Osteoblast (primary cell): ENCODE data around the gene WDR47. TPM values are rescaled to one million over a fixed set of nuclear protein-coding genes. Genes with fewer than 3 reads are reported as not detected.
"Not testable (repeated sequence)": the region's sequence is repeated elsewhere in the genome, so short reads cannot be mapped to it uniquely, and the experiment has no call there.

Experiments
- DNase-seq: peaks from one replicate; pipeline ENCODE4 v3.0.0; 2011; ENCODE audit warnings: low spot score, mixed read lengths; ENCODE audit not compliant: insufficient read length; ENCODE audit errors: missing footprints
- H2AFZ ChIP-seq: 2 replicates; pipeline ENCODE4 v1.6.0; 2011; ENCODE audit warnings: mild to moderate bottlenecking, low read length
- H3K27ac ChIP-seq: 2 replicates; pipeline ENCODE4 v1.5.1; 2011; ENCODE audit warnings: mild to moderate bottlenecking, low read depth, low read length, moderate library complexity
- H3K27me3 ChIP-seq: 2 replicates; pipeline ENCODE4 v1.6.0; 2012; ENCODE audit warnings: mild to moderate bottlenecking, control low read depth, inconsistent platforms, low read length, moderate library complexity; ENCODE audit not compliant: insufficient read depth
- H3K36me3 ChIP-seq: 2 replicates; pipeline ENCODE4 v1.5.1; 2011; ENCODE audit warnings: mild to moderate bottlenecking, low read length, control low read depth, moderate library complexity; ENCODE audit not compliant: insufficient read depth
- H3K4me1 ChIP-seq: 2 replicates; pipeline ENCODE4 v1.5.1; 2011; ENCODE audit warnings: mild to moderate bottlenecking, low read length, control low read depth, moderate library complexity; ENCODE audit not compliant: insufficient read depth
- H3K4me2 ChIP-seq: 2 replicates; pipeline ENCODE4 v1.6.0; 2011; ENCODE audit warnings: mild to moderate bottlenecking, low read length; ENCODE audit not compliant: insufficient read depth
- H3K4me3 ChIP-seq: fragments of 200-600 bp; sonication (generic); 3 replicates; pipeline ENCODE4 v1.5.1; 2012; ENCODE audit warnings: mild to moderate bottlenecking, low read length, inconsistent platforms; ENCODE audit not compliant: insufficient read depth
- H3K79me2 ChIP-seq: 2 replicates; pipeline ENCODE4 v1.6.0; 2012; ENCODE audit warnings: mild to moderate bottlenecking, low read length, control low read depth, inconsistent platforms; ENCODE audit not compliant: insufficient read depth
- H3K9me3 ChIP-seq: 2 replicates; pipeline ENCODE4 v1.5.1; 2011; ENCODE audit warnings: low read depth, low read length, control low read depth
- H4K20me1 ChIP-seq: 2 replicates; pipeline ENCODE4 v1.6.0; 2012; ENCODE audit warnings: mild to moderate bottlenecking, low read length, control low read depth; ENCODE audit not compliant: insufficient read depth
- CTCF ChIP-seq: IDR thresholded peaks from 2 replicates; pipeline ENCODE4 v1.5.1; 2011; ENCODE audit warnings: mild to moderate bottlenecking, low read depth, low read length, moderate library complexity; ENCODE audit errors: extremely low read depth
- total RNA-seq: library from RNA; depleted of rRNA; stranded (reverse); fragments of >200 nt; gene quantifications from 2 replicates; pipeline ENCODE4 v1.2.3, GENCODE V29; 2012

Gene WDR47
- total RNA-seq, 1 donor = 20.6 TPM

- H4K20me1 ChIP-seq = peaks cover 3% of the 10 kb centered on the region
- no peak overlapping the region for H3K4me2 ChIP-seq
- TF ChIP-seq CTCF = peak; percentile 36
- H3K4me3 ChIP-seq = no peak overlapping the region
- no peaks in the 10 kb centered on the region for H3K27me3 ChIP-seq
- H3K9me3 ChIP-seq = no peaks in the 10 kb centered on the region
- no peak overlapping the region for H3K27ac ChIP-seq
- no peaks in the 10 kb centered on the region for H3K4me1 ChIP-seq
- H2AFZ ChIP-seq = no peak overlapping the region
- peaks cover 40% of the 10 kb centered on the region for H3K79me2 ChIP-seq
- no peaks in the 10 kb centered on the region for H3K36me3 ChIP-seq
- DNase-seq = no peak
Measured at GRCh38 chr1:109027841-109028240, 14.1 kb downstream of the WDR47 start.

- H3K4me3 ChIP-seq = no peak overlapping the region
- H3K36me3 ChIP-seq = no peaks in the 10 kb centered on the region
- peaks cover 3% of the 10 kb centered on the region for H4K20me1 ChIP-seq
- no peak overlapping the region for H2AFZ ChIP-seq
- no peaks in the 10 kb centered on the region for H3K4me1 ChIP-seq
- DNase-seq = no peak
- no peak overlapping the region for H3K27ac ChIP-seq
- TF ChIP-seq CTCF = no peak
- peaks cover 32% of the 10 kb centered on the region for H3K79me2 ChIP-seq
- H3K9me3 ChIP-seq = no peaks in the 10 kb centered on the region
- no peak overlapping the region for H3K4me2 ChIP-seq
- H3K27me3 ChIP-seq = no peaks in the 10 kb centered on the region
Measured at GRCh38 chr1:109025694-109026093, 16.2 kb downstream of the WDR47 start.

GRCh38 chr1:109024646-109025045 lies 17.3 kb downstream of the WDR47 start:
- Histone ChIP-seq H3K4me2 (no peak overlapping the region), H3K9me3 (no peaks in the 10 kb centered on the region), H2AFZ (no peak overlapping the region), H3K4me3 (no peak overlapping the region), H3K36me3 (no peaks in the 10 kb centered on the region), H3K27me3 (no peaks in the 10 kb centered on the region), H3K27ac (no peak overlapping the region), H4K20me1 (no peaks in the 10 kb centered on the region), H3K4me1 (no peaks in the 10 kb centered on the region), H3K79me2 (peaks cover 27% of the 10 kb centered on the region)
- no peak for DNase-seq
- no peak for TF ChIP-seq CTCF

- no peak for TF ChIP-seq CTCF
- H3K27ac ChIP-seq = no peak overlapping the region
- DNase-seq = no peak
- H3K27me3 ChIP-seq = no peaks in the 10 kb centered on the region
- no peak overlapping the region for H2AFZ ChIP-seq
- H3K36me3 ChIP-seq = peaks cover 6% of the 10 kb centered on the region
- H3K4me3 ChIP-seq = no peak overlapping the region
- H3K4me2 ChIP-seq = no peak overlapping the region
- H3K79me2 ChIP-seq = peaks cover 11% of the 10 kb centered on the region
- no peaks in the 10 kb centered on the region for H3K4me1 ChIP-seq
- no peaks in the 10 kb centered on the region for H4K20me1 ChIP-seq
- no peaks in the 10 kb centered on the region for H3K9me3 ChIP-seq
Measured at GRCh38 chr1:109020693-109021257, 21.1 kb downstream of the WDR47 start.

- H3K9me3 ChIP-seq, H3K4me2 ChIP-seq, H3K4me3 ChIP-seq, H2AFZ ChIP-seq, H3K4me1 ChIP-seq, DNase-seq, H3K36me3 ChIP-seq, H3K27ac ChIP-seq, H4K20me1 ChIP-seq, H3K79me2 ChIP-seq, H3K27me3 ChIP-seq: not testable (repeated sequence)
Measured at GRCh38 chr1:109017719-109018118, 24.2 kb downstream of the WDR47 start.
